Measurements from ENCODE around the gene ATOSB. TPM values are rescaled to one million over a fixed set of nuclear protein-coding genes. Genes with fewer than 3 reads are reported as not detected.

Gene ATOSB
- total and polyA plus RNA-seq, 9 of the 15 experiments (the other 6 are each of a cell fraction or from before 2014, with no cell fraction given): 0.45 to 8.0 (median 4.2) TPM

DNA sequence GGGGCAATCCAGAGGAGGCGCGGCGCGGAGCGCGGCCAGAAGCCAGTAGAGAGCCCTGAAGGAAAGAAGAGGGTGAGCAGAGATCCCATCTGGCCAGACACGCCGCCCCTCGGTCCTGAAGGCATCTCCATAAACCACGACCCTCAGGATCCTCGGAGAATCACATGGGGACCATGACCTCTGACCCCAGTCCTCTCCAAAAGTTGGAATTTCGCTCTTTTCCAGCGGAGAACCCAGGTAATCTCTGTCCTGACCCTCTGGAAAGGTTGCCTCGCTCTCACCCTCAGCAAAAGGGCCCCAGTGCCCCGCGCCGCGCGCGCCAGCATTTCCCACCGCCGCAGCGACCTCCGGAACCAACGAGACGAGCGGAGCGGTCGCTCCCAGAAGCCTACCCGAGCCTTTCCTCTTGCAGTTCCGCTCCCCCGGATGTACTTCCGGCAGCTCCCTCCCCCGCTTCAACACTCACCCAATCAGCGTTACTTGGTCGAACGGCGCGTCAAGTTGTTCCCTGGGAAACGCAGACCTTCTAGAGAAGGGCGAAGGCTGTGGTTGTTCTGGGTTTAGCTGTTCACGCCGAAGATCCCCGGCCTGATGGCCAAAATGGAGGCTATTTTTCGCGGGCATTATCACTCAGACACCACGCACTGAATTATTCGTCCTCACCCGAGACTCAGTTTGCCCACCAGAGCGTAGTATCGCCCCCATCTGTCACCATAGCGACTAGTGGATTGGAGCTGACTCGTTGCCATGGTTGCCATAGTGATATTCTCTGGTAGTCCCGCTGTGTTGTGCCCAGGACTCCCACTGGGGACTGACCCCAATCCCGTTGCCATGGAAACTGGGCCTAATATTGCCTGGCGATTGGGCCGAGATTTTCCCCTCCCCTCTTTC lies 12.6 kb downstream of the ATOSB start, which contains the start of gene STOML2 (continued):
- TF ChIP-seq ZNF253 (CRISPR knock-in tag; conservative IDR thresholded peaks at IDR 0.05): no peak
- 0 out of 2 replicates have a peak, but pooled peaks have one; percentile 18 for TF ChIP-seq DPF2 (IDR thresholded peaks at IDR 0.05)
- TF ChIP-seq KAT2B (IDR thresholded peaks at IDR 0.05; ENCODE audit: low read depth, low read length): no peak
- TF ChIP-seq, protein P1, sequence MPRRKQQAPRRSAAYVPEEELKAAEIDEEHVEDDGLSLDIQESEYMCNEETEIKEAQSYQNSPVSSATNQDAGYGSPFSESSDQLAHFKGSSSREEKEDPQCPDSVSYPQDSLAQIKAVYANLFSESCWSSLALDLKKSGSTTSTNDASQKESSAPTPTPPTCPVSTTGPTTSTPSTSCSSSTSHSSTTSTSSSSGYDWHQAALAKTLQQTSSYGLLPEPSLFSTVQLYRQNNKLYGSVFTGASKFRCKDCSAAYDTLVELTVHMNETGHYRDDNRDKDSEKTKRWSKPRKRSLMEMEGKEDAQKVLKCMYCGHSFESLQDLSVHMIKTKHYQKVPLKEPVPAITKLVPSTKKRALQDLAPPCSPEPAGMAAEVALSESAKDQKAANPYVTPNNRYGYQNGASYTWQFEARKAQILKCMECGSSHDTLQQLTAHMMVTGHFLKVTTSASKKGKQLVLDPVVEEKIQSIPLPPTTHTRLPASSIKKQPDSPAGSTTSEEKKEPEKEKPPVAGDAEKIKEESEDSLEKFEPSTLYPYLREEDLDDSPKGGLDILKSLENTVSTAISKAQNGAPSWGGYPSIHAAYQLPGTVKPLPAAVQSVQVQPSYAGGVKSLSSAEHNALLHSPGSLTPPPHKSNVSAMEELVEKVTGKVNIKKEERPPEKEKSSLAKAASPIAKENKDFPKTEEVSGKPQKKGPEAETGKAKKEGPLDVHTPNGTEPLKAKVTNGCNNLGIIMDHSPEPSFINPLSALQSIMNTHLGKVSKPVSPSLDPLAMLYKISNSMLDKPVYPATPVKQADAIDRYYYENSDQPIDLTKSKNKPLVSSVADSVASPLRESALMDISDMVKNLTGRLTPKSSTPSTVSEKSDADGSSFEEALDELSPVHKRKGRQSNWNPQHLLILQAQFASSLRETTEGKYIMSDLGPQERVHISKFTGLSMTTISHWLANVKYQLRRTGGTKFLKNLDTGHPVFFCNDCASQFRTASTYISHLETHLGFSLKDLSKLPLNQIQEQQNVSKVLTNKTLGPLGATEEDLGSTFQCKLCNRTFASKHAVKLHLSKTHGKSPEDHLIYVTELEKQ (CRISPR knock-in tag; IDR thresholded peaks at IDR 0.05): no peak
- TF ChIP-seq HDAC6 (IDR thresholded peaks at IDR 0.05; ENCODE audit: low read depth, low read length): no peak
- no peak for TF ChIP-seq ZNF699 (CRISPR knock-in tag; IDR thresholded peaks at IDR 0.05; ENCODE audit: insufficient replicate concordance)
- TF ChIP-seq ZNF778 (CRISPR knock-in tag; IDR thresholded peaks at IDR 0.05): no peak
- TF ChIP-seq E2F6 (IDR thresholded peaks at IDR 0.05; ENCODE audit: borderline replicate concordance in 1 of 2, extremely low read depth in 1 of 2, insufficient read depth in 1 of 2, insufficient read length in 1 of 2, low read depth in 1 of 2, low read length in 1 of 2, poor library complexity in 1 of 2, severe bottlenecking in 1 of 2): peak; percentile 2 to 47
- TF ChIP-seq PHB (CRISPR knock-in tag; IDR thresholded peaks at IDR 0.05): no peak
- peak; percentile 86 for TF ChIP-seq EP400 (IDR thresholded peaks at IDR 0.05)
- TF ChIP-seq ZNF75A (CRISPR knock-in tag; IDR thresholded peaks at IDR 0.05): no peak
- peak; percentile 40; the same call in 1 of the 2 replicates for TF ChIP-seq NCOR1 (IDR thresholded peaks at IDR 0.05)
- no peak for TF ChIP-seq TCF7L2 (IDR thresholded peaks at IDR 0.05; ENCODE audit: low read depth, low read length)
- TF ChIP-seq, protein P2, sequence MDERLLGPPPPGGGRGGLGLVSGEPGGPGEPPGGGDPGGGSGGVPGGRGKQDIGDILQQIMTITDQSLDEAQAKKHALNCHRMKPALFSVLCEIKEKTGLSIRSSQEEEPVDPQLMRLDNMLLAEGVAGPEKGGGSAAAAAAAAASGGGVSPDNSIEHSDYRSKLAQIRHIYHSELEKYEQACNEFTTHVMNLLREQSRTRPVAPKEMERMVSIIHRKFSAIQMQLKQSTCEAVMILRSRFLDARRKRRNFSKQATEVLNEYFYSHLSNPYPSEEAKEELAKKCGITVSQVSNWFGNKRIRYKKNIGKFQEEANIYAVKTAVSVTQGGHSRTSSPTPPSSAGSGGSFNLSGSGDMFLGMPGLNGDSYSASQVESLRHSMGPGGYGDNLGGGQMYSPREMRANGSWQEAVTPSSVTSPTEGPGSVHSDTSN (CRISPR knock-in tag; IDR thresholded peaks at IDR 0.05; ENCODE audit: low read depth): no peak
- TF ChIP-seq, protein P2 (tag; conservative IDR thresholded peaks at IDR 0.05; ENCODE audit: low read depth): no peak
- no peak for TF ChIP-seq SRSF7 (optimal IDR thresholded peaks at IDR 0.05; ENCODE audit: low read depth, low read length)
- peak; percentile 97 for TF ChIP-seq NCOA1 (IDR thresholded peaks at IDR 0.05; ENCODE audit: low read depth)
- TF ChIP-seq, protein P3, sequence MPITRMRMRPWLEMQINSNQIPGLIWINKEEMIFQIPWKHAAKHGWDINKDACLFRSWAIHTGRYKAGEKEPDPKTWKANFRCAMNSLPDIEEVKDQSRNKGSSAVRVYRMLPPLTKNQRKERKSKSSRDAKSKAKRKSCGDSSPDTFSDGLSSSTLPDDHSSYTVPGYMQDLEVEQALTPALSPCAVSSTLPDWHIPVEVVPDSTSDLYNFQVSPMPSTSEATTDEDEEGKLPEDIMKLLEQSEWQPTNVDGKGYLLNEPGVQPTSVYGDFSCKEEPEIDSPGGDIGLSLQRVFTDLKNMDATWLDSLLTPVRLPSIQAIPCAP (CRISPR knock-in tag; IDR thresholded peaks at IDR 0.05; ENCODE audit: borderline replicate concordance): no peak
